Measurements from ENCODE around the gene RAB7A. TPM values are rescaled to one million over a fixed set of nuclear protein-coding genes. Genes with fewer than 3 reads are reported as not detected.

RAB7A gene
- total and polyA plus RNA-seq, 7 donors = 206 to 410 (median 316) TPM

GRCh38 chr3:128702391-128702790 is 23.6 kb upstream of the RAB7A start:
- Histone ChIP-seq H3K27me3 (ENCODE audit: insufficient read depth in 3 of 3, low read length in 2 of 3) (no peaks in the 10 kb centered on the region), H3K27ac (no peak overlapping the region), H3K4me1 (no peaks in the 10 kb centered on the region), H3K4me3 (no peak overlapping the region), H3K9me3 (no peaks in the 10 kb centered on the region), H3K36me3 (ENCODE audit: insufficient read depth in 1 of 2, low read depth in 1 of 2) (no peaks in the 10 kb centered on the region)
- intact Hi-C loops (cut with DNase I) = no loop called here
- WGBS, 3 donors = 50 to 79% (median 78%) methylated on average over 3 of the region's 3 CpGs
- no peak for TF ChIP-seq CTCF (IDR thresholded peaks at IDR 0.05)
- DNase-seq (no peak), ATAC-seq (no peak)

- Histone ChIP-seq H3K4me1 (peaks cover 3% of the 10 kb centered on the region), H3K9me3 (no peaks in the 10 kb centered on the region), H3K36me3 (ENCODE audit: insufficient read depth in 1 of 2, low read depth in 1 of 2) (no peaks in the 10 kb centered on the region), H3K4me3 (no peak overlapping the region), H3K27ac (no peak overlapping the region), H3K27me3 (ENCODE audit: insufficient read depth in 3 of 3, low read length in 2 of 3) (no peaks in the 10 kb centered on the region)
- 90 to 95% (median 94%) methylated on average over 5 of the region's 5 CpGs for WGBS, 3 donors
- no peak for TF ChIP-seq CTCF (IDR thresholded peaks at IDR 0.05)
- no peak for ATAC-seq
- DNase-seq = no peak
- intact Hi-C loops (cut with DNase I) = no loop called here
Measured at GRCh38 chr3:128703561-128703960, 22.4 kb upstream of the RAB7A start.

DNA sequence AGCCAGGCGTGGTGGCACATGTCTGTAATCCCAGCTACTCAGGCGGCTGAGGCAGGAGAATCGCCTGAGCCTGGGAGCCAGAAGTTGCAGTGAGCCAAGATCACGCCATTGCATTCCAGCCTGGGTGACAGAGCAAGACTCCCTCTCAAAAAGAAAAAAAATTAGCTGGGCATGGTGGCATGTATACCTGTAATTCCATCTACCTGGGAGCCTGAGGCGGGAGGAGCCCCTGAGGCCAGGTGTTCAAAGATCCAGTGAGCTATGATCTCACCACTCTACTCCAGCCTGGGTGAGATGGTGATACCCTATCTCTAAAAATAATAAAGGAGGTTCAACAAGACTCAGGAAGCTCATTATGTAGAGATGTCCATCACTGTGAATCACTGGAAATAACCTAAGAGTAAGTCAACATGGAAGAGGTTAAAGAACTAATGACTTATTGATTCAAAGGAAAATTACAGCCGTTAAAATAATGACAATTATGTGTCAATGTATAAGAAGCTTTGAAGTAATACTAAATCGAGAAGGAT is 19.8 kb upstream of the RAB7A start:
- no peak for DNase-seq
- ATAC-seq = no peak
- TF ChIP-seq CTCF (IDR thresholded peaks at IDR 0.05) = no peak
- WGBS, 3 donors = 79 to 89% (median 89%) methylated on average over 7 of the region's 7 CpGs
- intact Hi-C loops (cut with DNase I) = no loop called here
- Histone ChIP-seq H3K4me1 (peaks cover 10% of the 10 kb centered on the region), H3K27ac (no peak overlapping the region), H3K9me3 (no peaks in the 10 kb centered on the region), H3K27me3 (ENCODE audit: insufficient read depth in 3 of 3, low read length in 2 of 3) (no peaks in the 10 kb centered on the region), H3K36me3 (ENCODE audit: insufficient read depth in 1 of 2, low read depth in 1 of 2) (no peaks in the 10 kb centered on the region), H3K4me3 (no peak overlapping the region)

GRCh38 chr3:128707928-128708494 is 18.0 kb upstream of the RAB7A start:
- H3K27ac ChIP-seq = peak overlapping the region; percentile 81
- intact Hi-C loops (cut with DNase I) = no loop called here
- ATAC-seq = peak in 3 of 4 donors; percentile 12 to 40 (median 16)

More at GRCh38 chr3:128707928-128708494, 18.0 kb upstream of the RAB7A start:
- no peak for TF ChIP-seq CTCF (IDR thresholded peaks at IDR 0.05)
- WGBS, 3 donors = 46 to 80% (median 53%) methylated on average over 2 of the region's 2 CpGs
- H3K27me3 ChIP-seq (ENCODE audit: insufficient read depth in 3 of 3, low read length in 2 of 3) = no peaks in the 10 kb centered on the region
- H3K4me3 ChIP-seq = no peak overlapping the region
- H3K9me3 ChIP-seq = no peaks in the 10 kb centered on the region
- H3K36me3 ChIP-seq (ENCODE audit: insufficient read depth in 1 of 2, low read depth in 1 of 2) = no peaks in the 10 kb centered on the region
- peaks cover 10% of the 10 kb centered on the region for H3K4me1 ChIP-seq
- DNase-seq = no peak

All from psoas muscle (tissue), 8 donors.